ENCODE data around the gene CRMP1. TPM values are rescaled to one million over a fixed set of nuclear protein-coding genes. Genes with fewer than 3 reads are reported as not detected.

CRMP1 gene
- total and polyA plus RNA-seq, 9 of the 15 experiments (the other 6 are each of a cell fraction or from before 2014, with no cell fraction given): 0.03 to 0.04 TPM; not detected in 7

DNA sequence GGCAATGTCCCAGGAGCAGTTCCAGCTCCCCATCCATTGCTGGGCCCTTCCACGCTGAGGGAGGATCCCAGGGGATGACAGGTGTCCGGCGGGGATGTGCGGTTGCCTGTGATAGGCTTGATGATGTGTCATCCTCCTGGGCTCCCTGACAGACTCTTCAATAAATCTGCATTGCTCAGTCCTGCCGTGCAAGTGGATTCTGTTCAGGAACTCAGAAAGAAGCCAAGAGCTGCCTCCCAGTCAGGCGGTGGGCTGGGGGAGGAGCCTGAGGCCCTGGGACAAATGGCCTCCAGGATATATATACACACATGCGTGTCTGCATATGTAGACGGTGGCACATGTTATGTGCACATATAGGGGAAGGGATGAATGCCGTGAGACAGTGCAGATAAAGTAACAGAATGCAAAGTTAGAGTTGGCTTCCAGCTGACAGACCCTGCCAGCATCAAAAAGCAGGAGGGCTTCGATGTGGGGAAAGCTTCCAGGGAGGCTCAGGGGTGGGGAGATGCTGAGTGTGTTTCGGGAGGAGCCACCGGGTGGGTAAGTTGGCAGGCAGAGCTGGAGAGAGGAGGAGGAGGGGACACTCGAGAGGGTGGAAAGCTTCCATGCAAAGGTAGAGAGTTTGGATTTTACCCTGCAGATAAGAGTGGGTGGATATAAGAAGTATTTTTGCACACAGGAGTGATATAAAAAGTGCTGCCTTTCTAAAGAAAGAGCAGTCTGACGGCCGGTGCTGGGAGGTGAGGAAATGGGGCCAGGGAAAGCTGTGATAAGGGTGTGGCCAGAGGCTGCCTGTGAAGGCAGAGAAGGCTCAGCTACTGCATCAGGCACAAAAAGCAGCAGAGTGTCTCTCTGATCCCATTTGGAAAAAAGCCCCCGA lies 28.5 kb upstream of the CRMP1 start:
- no peaks in the 10 kb centered on the region for H3K79me2 ChIP-seq (ENCODE audit: control insufficient read depth, insufficient read depth, low read length)
- POLR2A ChIA-PET: no interaction called here
- no peak overlapping the region for H3K4me3 ChIP-seq
- no peaks in the 10 kb centered on the region for H3K36me3 ChIP-seq (ENCODE audit: control insufficient read depth, insufficient read depth, low read length)
- H3K9me3 ChIP-seq (replicated peaks; ENCODE audit: control insufficient read depth, insufficient read depth, low read depth, low read length): no peaks in the 10 kb centered on the region
- no peaks in the 10 kb centered on the region for H3K9me1 ChIP-seq (ENCODE audit: control insufficient read depth, insufficient read depth, low read length)
- CTCF ChIA-PET (ENCODE audit: low intra/inter-chr PET ratio): no interaction called here
- peaks cover 0 to 14% of the 10 kb centered on the region in 2 experiments; a peak in 2 of 5 replicates for H3K27me3 ChIP-seq (ENCODE audit: control insufficient read depth in 2 of 2, insufficient read depth in 2 of 2, low read length in 2 of 2)
- no peak overlapping the region for H2AFZ ChIP-seq (ENCODE audit: low read depth, low read length)
- no peak for DNase-seq (ENCODE audit: extremely low read depth in 1 of 4, low spot score in 3 of 4)
- no peak overlapping the region for H3K27ac ChIP-seq (ENCODE audit: extremely low read depth, low read depth, low read length)
- no peak overlapping the region for H3K9ac ChIP-seq (ENCODE audit: insufficient read depth in 1 of 2, low read depth in 2 of 2, low read length in 2 of 2)
- no peaks in the 10 kb centered on the region for H3K4me1 ChIP-seq (replicated peaks in 1 of 2; ENCODE audit: control insufficient read depth in 2 of 2, insufficient read depth in 2 of 2, low read length in 2 of 2)
- no TSS peak for BruUV-seq (replicated peaks)
- intact Hi-C loops (cut with micrococcal nuclease): no loop called here
- no peak overlapping the region for H3K4me2 ChIP-seq (ENCODE audit: insufficient read depth, low read length)
- in situ Hi-C loops (cut with MboI): no loop called here
- ATAC-seq: no peak
- WGBS (ENCODE audit: insufficient coverage, low coverage, missing lambda C conversion rate): under 1% methylated on average over 15 of the region's 16 CpGs
- FAIRE-seq: no peak
- TF ChIP-seq SMC3 (conservative IDR thresholded peaks at IDR 0.05; ENCODE audit: insufficient read depth, low read depth, low read length) (no peak), EP300 (IDR thresholded peaks at IDR 0.05; ENCODE audit: low read length) (no peak)
- TF ChIP-seq, protein P1, sequence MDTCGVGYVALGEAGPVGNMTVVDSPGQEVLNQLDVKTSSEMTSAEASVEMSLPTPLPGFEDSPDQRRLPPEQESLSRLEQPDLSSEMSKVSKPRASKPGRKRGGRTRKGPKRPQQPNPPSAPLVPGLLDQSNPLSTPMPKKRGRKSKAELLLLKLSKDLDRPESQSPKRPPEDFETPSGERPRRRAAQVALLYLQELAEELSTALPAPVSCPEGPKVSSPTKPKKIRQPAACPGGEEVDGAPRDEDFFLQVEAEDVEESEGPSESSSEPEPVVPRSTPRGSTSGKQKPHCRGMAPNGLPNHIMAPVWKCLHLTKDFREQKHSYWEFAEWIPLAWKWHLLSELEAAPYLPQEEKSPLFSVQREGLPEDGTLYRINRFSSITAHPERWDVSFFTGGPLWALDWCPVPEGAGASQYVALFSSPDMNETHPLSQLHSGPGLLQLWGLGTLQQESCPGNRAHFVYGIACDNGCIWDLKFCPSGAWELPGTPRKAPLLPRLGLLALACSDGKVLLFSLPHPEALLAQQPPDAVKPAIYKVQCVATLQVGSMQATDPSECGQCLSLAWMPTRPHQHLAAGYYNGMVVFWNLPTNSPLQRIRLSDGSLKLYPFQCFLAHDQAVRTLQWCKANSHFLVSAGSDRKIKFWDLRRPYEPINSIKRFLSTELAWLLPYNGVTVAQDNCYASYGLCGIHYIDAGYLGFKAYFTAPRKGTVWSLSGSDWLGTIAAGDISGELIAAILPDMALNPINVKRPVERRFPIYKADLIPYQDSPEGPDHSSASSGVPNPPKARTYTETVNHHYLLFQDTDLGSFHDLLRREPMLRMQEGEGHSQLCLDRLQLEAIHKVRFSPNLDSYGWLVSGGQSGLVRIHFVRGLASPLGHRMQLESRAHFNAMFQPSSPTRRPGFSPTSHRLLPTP (IDR thresholded peaks at IDR 0.05; ENCODE audit: borderline replicate concordance, extremely low read depth, insufficient read length): no peak
- H4K20me1 ChIP-seq (replicated peaks; ENCODE audit: control insufficient read depth, insufficient read depth, low read length): no peaks in the 10 kb centered on the region
